HG03378 (cell line): Measurements from ENCODE around the gene PARD3B.

Source experiments
- ATAC-seq: cut with Tn5 transposase; IDR thresholded peaks from one replicate; pipeline ENCODE4 v1.9.1; 2021; ENCODE audit warnings: mild to moderate bottlenecking, moderate library complexity; ENCODE audit not compliant: unreplicated experiment

PARD3B gene

GRCh38 chr2:205078762-205079161, 533.5 kb downstream of the PARD3B start:
- ATAC-seq, result no peak

- no peak for ATAC-seq
Measured at GRCh38 chr2:205079173-205079572, 533.9 kb downstream of the PARD3B start.

GRCh38 chr2:205086662-205087061, 541.4 kb downstream of the PARD3B start:
- ATAC-seq, result no peak

DNA sequence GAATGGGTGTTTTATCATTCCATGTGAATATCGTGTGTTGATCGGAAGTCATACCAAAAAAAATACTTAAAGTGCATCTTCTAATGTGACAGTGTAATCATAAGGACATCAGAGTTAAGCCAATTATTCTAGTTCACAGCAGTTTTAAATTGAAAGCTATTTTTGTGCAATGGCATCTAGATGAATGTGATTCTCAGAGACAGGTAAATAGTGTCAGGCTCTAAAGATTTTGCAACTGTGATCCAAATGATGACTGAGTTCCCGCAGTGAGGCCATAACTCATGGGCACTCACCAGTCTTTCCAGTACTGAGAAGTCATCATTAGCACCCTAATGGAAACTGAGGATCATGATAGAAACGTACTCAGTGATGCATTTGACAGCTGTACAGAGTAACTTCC, 542.6 kb downstream of the PARD3B start:
- no peak for ATAC-seq

DNA sequence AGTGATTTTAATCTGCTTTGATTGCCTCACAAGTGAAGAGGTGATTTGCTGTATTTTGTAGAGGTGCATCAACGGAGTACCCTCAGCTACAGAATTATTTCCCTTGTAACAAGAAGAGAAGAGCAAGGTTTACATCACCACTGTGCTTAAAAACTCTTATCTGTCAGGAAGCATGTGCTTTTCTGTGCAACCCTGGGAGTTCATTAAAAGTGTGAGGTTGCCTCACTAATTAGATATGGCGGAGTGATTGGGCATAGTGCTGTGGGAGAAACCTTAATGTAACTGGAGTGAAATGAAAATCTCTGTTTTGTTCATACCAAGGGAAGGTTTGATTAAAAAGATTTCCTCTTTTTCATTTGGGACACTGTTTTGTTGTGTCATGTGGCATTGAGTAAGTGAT, 544.7 kb downstream of the PARD3B start:
- ATAC-seq, result no peak

GRCh38 chr2:205091411-205091810, 546.1 kb downstream of the PARD3B start:
- no peak for ATAC-seq

DNA sequence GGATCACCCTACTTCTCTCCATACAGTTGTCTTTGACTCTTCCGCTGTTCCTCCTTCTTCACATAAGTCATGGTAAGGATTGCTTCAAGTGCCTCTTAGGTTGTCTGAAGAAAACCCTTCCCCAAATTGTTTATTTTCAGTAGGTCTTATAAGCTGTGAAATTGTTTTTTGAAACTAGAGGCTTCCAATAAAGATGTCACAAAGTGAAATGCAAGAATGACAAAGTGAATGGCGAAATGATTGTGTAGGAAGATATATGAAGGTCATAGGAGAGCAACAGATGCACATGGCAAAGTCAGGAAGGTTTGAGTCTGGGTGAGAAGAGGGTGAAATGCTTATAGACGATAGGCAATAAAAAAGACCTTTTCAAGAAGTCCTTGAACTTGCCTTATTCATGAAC, 548.8 kb downstream of the PARD3B start:
- no peak for ATAC-seq

DNA sequence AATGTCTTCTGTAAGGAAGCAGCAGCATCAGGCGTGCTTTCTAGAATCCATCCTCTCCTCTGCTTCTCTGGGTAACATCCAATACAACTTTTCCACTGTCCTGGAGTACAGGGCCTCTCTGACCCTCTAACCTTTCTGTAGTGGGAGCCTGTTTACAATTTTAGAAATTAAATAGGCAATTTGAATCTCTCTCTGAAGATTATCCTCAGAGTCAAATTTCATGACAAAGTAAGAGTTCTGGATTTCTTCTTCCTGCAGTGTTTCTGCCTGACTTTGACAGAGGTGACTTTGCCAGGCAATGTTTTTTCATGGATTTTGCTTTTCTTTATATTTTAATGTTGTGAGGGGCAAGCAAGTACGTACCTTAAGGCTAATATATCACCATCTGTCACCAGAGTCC, 558.4 kb downstream of the PARD3B start:
- no peak for ATAC-seq

DNA sequence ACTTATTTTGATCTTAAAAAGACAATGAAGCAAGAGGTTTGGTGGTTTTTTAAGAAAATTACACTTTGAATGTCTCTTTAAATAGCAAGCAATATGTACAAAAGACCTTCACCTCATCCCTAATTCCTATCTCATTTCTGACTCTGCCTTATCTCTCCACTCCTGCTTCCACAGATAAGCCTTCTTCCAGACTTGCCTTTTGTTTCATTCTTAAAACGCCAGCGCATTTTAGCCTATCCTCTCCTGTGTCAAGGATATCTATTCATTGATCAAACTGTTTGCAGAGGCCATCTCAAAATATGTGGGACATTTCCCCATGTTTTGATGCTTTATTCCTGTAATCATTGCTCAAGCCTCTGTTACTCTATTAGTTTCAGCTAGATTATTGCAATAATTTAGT, 562.5 kb downstream of the PARD3B start:
- no peak for ATAC-seq

DNA sequence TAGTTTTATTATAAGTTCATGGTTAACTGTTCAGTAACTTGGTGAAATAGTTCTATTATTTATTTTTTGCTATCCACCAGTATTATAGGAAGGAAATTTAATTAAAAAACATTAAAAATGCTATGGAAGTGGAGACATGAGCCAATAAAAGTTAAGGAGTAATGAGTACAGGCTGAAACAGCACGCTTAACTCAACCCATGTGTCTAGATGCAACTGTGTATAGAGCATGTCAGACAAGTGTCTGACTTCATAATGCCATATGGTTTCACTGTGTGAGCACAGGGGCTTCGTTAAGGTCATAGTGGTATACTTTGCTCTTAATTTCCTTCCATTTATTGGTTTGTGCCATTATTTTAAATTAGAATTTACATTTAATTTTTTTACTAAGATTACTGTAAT, 570.2 kb downstream of the PARD3B start:
- ATAC-seq, result no peak

- no peak for ATAC-seq
Measured at GRCh38 chr2:205117125-205117524, 571.9 kb downstream of the PARD3B start.

- ATAC-seq, result no peak
Measured at GRCh38 chr2:205119136-205119535, 573.9 kb downstream of the PARD3B start.

DNA sequence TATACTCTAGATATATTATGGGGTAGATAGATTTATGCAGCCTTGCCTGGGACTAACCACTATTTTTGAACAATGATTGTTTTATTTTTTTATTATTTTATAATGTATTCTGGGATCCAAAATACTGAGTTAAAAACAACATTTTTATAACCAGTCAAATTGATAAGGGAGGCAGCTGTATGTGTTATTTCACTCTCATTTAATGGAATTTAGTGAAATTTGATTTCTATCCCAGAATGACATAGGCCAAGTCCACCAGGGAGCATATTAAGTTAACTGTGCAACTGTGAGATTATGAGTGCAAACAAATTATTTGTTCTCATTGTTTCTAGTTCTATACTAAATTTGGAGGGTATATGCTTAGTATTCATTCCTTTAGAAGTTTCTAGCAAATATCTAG, 583.5 kb downstream of the PARD3B start:
- no peak for ATAC-seq

- ATAC-seq, result no peak
Measured at GRCh38 chr2:205129531-205129930, 584.3 kb downstream of the PARD3B start.

DNA sequence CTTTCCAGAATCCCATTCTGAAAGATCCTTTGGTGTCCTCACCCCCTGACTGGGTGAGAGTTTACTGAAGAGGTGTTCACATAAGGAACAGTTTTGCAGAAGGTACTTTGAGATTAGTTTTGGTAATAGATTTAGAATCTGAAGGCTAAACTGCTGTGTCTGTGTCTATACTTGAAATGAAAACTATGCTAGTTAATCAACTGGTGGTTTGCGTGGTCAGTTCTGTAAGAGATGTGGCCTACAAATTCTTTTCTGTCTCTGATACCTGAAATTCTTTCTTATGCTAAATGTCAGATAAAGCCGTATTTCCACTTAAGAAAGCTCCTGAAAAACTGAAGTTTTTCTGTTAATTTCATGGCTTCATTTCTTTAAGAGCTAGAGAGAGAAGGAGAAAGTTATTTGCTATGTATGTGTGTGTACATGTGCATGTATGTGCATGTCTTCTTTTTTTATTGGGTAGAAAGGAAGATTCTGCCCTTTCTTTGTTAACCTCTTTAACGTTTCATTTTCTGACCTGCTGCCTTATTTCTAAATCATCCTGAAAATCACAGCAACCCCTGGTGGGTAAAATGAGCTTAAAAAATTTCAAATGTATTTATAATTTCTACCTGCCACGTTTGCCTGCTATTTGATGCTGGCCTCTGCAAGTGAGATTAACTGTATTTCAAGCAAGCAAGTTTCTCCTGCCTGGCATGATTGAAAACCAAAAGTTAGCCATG, 585.0 kb downstream of the PARD3B start:
- no peak for ATAC-seq

DNA sequence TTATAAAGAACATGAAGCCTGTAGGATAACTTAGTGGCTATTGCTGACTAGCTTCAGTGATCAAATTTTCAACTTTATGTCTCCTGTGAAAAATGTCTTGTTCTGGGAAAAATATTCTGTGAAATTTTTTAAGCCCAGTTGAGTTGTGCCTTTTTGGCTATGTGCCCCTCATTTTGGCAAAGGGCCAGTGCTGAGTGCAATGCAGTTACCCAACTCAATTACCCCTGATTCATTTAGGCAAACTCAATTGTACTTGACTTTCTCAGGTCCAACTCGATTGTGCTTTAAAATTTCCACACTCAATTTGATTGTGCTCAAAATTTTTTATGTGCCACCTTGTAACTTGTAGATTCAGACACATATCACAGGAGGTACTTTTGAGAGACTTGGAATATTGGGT, 588.3 kb downstream of the PARD3B start:
- no peak for ATAC-seq

GRCh38 chr2:205138735-205139134, 593.5 kb downstream of the PARD3B start:
- no peak for ATAC-seq

- ATAC-seq, result peak; percentile 50
Measured at GRCh38 chr2:205139822-205140463, 594.7 kb downstream of the PARD3B start.

- no peak for ATAC-seq
Measured at GRCh38 chr2:205141381-205141780, 596.1 kb downstream of the PARD3B start.

DNA sequence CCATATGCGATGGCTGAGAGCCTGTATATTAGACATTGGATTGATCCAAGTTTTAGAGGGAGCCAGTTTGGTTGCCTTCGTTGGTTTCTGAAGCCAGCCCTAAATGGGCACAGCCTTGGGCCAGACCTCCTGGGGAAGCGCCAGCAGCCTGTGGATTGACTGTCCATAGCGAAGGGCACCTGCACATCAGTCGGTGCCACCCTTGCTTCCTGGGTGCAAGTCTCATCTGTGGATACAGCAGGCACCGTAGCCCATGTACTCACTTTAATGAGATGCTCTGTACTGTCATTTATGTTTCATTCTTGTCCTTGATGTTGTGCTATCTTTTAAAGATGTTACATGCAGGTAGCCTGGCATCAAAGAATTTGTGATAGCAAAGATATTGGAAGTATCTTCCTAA, 600.6 kb downstream of the PARD3B start:
- ATAC-seq, result no peak

GRCh38 chr2:205148755-205149154, 603.5 kb downstream of the PARD3B start:
- no peak for ATAC-seq

DNA sequence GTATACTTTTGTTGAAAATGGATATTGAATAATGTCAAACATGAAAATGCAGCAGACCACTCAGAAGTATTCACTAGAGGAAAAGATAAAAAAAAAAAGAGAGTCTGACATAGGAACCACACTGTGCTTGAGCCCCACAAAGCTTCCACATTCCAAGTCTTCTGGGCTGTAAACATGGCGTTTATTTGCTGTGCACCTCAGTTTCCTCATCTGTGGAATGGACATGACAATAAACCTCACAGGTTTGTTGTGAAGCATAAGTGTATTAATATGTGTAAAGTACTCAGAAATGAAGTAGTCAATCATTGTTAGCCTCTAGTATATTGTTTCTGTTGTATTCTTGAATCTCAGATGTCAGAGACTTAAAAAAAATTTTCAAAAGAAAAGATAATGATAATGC, 611.2 kb downstream of the PARD3B start:
- ATAC-seq, result no peak

- ATAC-seq, result no peak
Measured at GRCh38 chr2:205158404-205158803, 613.1 kb downstream of the PARD3B start.
